NK-92 (cell line): Measurements from ENCODE around the gene UGT1A4.
"Not testable (repeated sequence)": the region's sequence is repeated elsewhere in the genome, so short reads cannot be mapped to it uniquely, and the experiment has no call there.

Experiments used
- DNase-seq: peaks from one replicate; lab custom pipeline; 2025; ENCODE audit not compliant: unreplicated experiment; lab: John Stamatoyannopoulos, UW

The UGT1A4 gene

DNA sequence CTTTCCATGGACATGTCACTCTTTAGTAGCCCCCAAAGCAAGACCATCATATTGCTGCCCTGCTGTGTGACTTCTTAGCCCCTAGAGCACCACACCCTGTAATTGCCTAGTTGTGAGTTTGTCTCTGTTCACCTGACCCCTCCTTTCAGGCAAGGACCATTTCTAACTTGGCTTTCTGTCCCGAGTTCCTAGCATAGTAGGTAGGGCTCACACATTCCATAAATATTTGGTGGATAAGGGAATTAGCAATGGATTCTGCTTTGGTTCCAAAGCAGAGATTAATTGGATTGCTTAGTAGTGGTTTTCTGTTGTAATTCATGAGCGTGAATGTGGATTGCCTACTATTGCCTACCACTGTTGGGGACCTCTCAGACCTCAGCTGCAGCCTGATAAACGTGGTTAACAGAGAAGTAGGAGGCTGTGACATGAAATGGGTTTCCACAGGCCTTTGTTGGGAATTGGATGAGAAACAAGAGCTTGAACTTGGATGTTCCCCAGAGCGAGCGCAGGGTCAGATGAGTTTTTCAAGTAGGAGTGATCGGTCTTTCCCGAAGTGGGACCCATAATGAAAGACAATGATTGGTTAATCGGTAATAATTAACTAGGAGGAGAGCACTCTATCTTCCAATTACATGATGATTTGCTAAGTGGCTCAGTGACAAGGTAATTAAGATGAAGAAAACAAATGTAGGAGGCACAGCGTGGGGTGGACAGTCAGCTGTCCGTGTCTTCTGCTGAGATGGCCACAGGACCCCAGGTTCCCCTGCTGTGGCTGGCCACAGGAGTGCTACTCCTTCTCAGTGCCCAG, 28.1 kb downstream of the UGT1A4 start:
- DNase-seq, result no peak

GRCh38 chr2:233747283-233747544, 28.7 kb downstream of the UGT1A4 start:
- DNase-seq, result no peak

DNA sequence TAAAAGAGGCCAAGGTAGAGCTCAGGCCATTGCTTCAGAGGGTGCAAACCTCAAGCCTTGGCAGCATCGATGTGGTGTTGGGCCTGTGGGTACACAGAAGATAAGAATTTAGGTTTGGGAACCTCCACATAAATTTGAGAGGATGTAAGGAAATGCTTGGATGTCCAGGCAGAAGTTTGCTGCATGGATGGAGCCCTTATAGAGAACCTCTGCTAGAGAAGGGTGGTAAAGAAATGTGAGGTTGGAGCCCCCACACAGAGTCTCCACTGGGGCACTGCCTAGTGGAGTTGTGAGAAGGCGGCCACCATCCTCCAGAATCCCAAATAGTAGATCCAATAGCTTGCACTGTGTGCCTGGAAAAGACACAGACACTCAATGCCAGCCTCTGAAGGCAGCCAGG, 32.2 kb downstream of the UGT1A4 start:
- not testable (repeated sequence) for DNase-seq

DNA sequence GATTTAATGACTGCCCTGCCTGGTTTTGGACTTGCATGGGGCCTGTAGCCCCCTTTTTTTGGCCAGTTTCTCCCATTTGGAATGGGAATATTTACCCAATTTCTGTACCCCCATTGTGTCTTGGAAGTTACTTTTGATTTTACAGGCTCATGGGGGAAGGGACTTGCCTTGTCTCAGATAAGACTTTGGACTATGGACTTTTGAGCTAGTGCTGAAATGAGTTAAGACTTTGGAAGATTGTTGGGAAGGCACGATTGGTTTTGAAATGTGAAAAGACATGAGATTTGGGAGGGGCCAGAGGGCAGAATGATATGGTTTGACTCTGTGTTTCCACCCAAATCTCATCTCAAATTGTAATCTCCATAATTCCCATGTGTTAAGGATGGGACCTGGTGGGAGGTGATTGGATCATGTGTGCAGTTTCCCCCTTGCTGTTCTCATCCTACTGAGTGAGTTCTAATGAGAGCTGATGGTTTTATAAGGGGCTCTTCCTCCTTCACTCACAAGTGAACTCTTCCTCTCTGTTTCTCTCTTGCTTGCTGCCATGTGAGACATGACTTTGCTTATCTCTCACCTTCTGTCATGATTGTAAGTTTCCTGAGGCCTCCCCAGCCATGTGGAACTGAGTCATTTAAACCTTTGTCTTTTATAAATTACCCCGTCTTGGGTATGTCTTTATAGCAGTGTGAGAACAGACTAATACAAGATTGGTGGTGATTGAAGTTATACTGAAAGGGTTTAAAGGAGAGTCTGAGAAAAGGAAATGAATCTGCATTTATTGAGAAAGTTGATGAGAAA, 32.9 kb downstream of the UGT1A4 start:
- not testable (repeated sequence) for DNase-seq

DNA sequence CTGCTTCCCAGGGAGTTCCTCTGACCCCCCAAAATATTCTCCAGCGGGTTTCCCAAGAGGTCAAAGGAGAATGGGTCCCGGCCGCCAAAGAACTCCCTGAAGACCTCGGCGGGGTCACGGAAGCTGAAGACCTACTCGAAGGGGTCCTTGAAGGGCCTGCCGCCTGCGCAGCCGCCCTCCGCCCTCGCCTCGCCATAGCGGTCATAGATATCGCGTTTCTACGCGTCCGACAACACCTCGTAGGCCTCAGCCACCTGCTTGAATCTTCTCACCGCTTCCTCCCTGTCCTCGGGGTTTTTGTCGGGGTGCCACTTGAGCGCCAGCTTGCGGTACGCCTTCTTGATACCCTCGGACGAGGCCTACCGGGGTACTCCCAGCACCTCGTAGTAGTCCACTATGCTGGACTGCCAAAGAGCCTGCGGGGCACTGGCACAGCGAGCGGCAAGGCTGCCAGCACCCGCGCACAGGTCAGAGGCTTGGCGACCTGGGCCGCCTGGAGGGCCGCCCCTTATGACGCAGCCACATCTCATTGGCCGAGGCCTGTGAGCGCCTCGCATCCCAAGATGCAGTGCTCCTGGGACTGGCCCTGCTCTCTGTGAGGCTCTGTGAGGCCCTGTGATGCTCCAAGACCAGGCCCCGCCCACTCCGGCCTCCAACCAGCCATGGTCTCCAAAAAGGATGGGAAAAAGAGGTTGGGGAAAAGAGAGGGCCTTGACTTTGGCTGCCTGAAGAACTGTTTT, 36.5 kb downstream of the UGT1A4 start:
- no peak for DNase-seq

- DNase-seq, result no peak
Measured at GRCh38 chr2:233756429-233757081, 38.0 kb downstream of the UGT1A4 start.

- DNase-seq, result no peak
Measured at GRCh38 chr2:233758141-233758540, 39.6 kb downstream of the UGT1A4 start.

- DNase-seq, result no peak
Measured at GRCh38 chr2:233758849-233759248, 40.3 kb downstream of the UGT1A4 start.

- DNase-seq, result no peak
Measured at GRCh38 chr2:233760043-233760442, 41.5 kb downstream of the UGT1A4 start, which contains the start of gene UGT1A1. UGT1A1 (plus strand) TSS chr2:233760270; CDS start chr2:233760288, 18 bp downstream.

DNA sequence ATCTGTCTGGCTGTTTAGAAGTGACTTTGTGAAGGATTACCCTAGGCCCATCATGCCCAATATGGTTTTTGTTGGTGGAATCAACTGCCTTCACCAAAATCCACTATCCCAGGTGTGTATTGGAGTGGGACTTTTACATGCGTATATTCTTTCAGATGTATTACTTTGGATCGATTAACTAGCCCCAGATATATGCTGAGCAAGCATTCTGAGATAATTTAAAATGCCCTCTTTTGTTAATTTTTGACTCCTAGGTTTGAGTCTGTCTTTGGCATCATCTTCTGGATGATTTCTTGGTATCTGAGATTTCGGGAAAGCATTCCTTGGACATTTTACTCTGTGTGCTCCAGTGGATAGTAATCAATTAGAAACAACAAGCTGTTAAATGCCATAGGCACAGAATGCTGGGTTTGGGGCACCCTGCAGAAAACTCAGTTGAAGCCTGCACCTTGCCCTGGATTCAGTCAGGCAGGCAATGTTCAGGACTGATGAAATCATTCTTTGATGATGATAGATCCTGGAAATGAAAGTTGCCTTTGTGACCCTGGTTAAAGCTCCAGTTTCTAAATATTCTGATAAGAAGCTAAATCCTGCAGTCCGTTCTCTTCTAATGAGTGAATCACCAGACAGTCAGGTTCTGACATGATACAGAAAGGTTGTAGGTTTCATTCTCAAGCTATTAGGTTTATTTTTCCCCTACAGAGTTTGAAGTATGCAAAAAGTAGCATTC, 42.7 kb downstream of the UGT1A4 start:
- no peak for DNase-seq

DNA sequence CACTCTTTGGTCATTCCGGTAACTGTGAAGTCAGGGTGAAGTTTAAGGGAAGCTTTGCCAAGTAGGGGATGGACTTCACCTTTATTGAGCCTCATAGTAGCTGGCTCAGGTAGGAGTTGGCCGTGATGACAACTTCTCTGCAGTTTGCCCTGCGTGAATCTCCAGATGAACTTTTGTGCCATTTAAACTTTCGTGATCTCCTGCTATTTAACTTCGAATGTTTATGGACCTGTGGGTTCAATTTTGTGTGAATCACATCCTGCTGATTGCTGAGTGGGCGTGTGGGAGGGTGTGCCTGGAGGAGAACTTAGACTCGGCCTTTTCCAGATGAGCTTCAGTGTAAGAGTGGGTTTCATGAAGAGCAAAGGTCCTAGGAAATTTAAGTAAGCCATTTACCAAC, 45.7 kb downstream of the UGT1A4 start:
- DNase-seq, result no peak

DNA sequence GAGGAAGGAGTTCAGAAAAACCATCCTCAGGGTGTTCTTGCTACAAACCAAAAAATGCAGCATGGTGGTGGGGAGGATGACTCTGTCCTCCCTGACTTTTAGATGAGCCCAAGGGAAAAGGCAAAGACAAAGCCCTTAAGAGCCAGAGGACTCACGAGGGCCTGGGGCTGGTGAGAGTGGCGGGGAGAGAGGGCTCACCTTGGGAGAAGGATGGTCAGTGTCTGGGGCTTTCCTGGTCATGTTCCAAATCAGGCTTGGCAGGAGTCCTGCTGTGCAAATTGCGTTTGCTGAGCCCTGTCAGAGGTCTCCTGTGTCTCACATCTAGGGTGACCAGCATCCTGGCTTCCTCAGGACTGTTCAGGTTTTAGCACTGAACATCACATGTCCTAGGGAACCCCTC, 46.2 kb downstream of the UGT1A4 start:
- no peak for DNase-seq

- no peak for DNase-seq
Measured at GRCh38 chr2:233766416-233766815, 47.9 kb downstream of the UGT1A4 start.

DNA sequence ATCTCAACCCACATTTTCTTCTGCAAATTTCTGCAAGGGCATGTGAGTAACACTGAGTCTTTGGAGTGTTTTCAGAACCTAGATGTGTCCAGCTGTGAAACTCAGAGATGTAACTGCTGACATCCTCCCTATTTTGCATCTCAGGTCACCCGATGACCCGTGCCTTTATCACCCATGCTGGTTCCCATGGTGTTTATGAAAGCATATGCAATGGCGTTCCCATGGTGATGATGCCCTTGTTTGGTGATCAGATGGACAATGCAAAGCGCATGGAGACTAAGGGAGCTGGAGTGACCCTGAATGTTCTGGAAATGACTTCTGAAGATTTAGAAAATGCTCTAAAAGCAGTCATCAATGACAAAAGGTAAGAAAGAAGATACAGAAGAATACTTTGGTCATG, 49.5 kb downstream of the UGT1A4 start:
- DNase-seq, result no peak

GRCh38 chr2:233769260-233769659, 50.7 kb downstream of the UGT1A4 start:
- no peak for DNase-seq

- DNase-seq, result no peak
Measured at GRCh38 chr2:233772153-233772552, 53.6 kb downstream of the UGT1A4 start.

GRCh38 chr2:233772583-233772982, 54.0 kb downstream of the UGT1A4 start:
- DNase-seq, result no peak

DNA sequence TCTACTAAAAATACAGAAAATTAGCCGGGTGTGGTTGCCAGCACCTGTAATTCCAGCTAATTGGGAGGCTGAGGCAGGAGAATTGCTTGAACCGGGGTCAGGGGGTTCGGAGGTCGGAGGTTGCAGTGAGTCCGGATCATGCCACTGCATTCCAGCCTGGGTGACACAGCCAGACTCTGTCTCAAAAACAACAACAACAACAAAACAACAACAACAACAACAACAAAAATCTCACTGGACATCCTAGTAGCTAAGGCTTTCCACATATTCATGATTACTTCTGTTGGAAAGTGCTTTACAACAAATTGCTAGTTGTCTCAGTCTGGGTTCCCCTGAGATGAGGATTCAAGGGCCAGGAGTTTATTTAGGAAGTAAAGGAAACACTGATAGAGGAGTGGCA, 55.3 kb downstream of the UGT1A4 start:
- DNase-seq, result no peak

DNA sequence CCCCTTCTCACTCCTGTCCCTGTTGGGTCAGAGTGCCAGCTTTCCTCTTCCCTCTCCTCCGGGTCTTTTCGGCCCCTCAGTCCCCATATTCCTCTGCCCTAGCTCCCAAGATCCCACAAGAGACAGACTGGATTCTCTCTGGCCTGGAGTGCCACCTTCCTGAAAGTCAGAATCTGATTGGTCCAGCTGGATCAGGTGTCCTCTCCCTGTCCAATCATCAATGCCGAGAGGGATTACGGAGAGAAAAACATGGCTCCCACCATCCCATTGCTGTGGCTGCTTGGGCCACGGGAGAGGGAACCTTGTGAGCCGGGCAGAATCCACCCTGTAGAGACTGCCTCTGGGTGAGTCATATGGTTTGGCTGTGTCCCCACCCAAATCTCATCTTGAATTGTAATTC, 56.9 kb downstream of the UGT1A4 start:
- DNase-seq, result no peak

GRCh38 chr2:233778030-233778429, 59.5 kb downstream of the UGT1A4 start, which contains the start of gene MROH2A:
MROH2A (plus strand) TSS chr2:233778330; CDS start chr2:233779359, 1,029 bp downstream.
- DNase-seq, result no peak
